ENCODE data around the gene TRPM3.
A peak's percentile ranks its signal among the peaks of the same experiment; 100 is the strongest.

Gene TRPM3

GRCh38 chr9:70492319-70492777 is 629.1 kb downstream of the TRPM3 start:
- no peak for DNase-seq (ENCODE audit: low read depth)
- TF ChIP-seq CTCF (conservative IDR thresholded peaks at IDR 0.05; ENCODE audit: low read depth, low read length) = no peak

GRCh38 chr9:70491426-70492318 is 629.7 kb downstream of the TRPM3 start:
- no peak overlapping the region for H3K4me3 ChIP-seq (ENCODE audit: low read depth, low read length)
- TF ChIP-seq CTCF (conservative IDR thresholded peaks at IDR 0.05; ENCODE audit: low read depth, low read length) = no peak
- DNase-seq (ENCODE audit: low read depth) = no peak

More at GRCh38 chr9:70492319-70492777, 629.1 kb downstream of the TRPM3 start:
- no peak overlapping the region for H3K4me3 ChIP-seq (ENCODE audit: low read depth, low read length)

- DNase-seq (ENCODE audit: low read depth) = peak; percentile 12
- H3K4me3 ChIP-seq (ENCODE audit: low read depth, low read length) = no peak overlapping the region
- TF ChIP-seq CTCF (conservative IDR thresholded peaks at IDR 0.05; ENCODE audit: low read depth, low read length) = no peak
Measured at GRCh38 chr9:70490478-70490877, 630.9 kb downstream of the TRPM3 start.

- H3K4me3 ChIP-seq (ENCODE audit: low read depth, low read length) = no peak overlapping the region
- peak; percentile 63 for DNase-seq (ENCODE audit: low read depth)
- no peak for TF ChIP-seq CTCF (conservative IDR thresholded peaks at IDR 0.05; ENCODE audit: low read depth, low read length)
Measured at GRCh38 chr9:70488793-70489105, 632.7 kb downstream of the TRPM3 start.

GRCh38 chr9:70488098-70488792 is 633.2 kb downstream of the TRPM3 start:
- H3K4me3 ChIP-seq (ENCODE audit: low read depth, low read length) = no peak overlapping the region
- DNase-seq (ENCODE audit: low read depth) = peak; percentile 51
- no peak for TF ChIP-seq CTCF (conservative IDR thresholded peaks at IDR 0.05; ENCODE audit: low read depth, low read length)

- TF ChIP-seq CTCF (conservative IDR thresholded peaks at IDR 0.05; ENCODE audit: low read depth, low read length) = no peak
- DNase-seq (ENCODE audit: low read depth) = no peak
- no peak overlapping the region for H3K4me3 ChIP-seq (ENCODE audit: low read depth, low read length)
Measured at GRCh38 chr9:70486127-70486526, 635.3 kb downstream of the TRPM3 start.
